Gastroesophageal sphincter (tissue), 3 donors: ENCODE results near the gene SUGCT.

Source experiments
- POLR2AphosphoS5 ChIP-seq: sonication (generic); formaldehyde crosslinking; IDR thresholded peaks from one replicate; pipeline ENCODE4 v1.6.1; 2017; ENCODE audit warnings: antibody characterized with exemption
- TF ChIP-seq, protein P1 (sequence below), 4 experiments: fragments of 200-600 bp in 2 of 4; fragments of 450-650 bp in 2 of 4; sonication (generic) in 1 of 4; IDR thresholded peaks; one replicate each; pipeline ENCODE4 v1.5.1; 2017 to 2019; ENCODE audit warnings: antibody characterized with exemption in 4 of 4, mild to moderate bottlenecking in 2 of 4, moderate library complexity in 2 of 4

DNA sequence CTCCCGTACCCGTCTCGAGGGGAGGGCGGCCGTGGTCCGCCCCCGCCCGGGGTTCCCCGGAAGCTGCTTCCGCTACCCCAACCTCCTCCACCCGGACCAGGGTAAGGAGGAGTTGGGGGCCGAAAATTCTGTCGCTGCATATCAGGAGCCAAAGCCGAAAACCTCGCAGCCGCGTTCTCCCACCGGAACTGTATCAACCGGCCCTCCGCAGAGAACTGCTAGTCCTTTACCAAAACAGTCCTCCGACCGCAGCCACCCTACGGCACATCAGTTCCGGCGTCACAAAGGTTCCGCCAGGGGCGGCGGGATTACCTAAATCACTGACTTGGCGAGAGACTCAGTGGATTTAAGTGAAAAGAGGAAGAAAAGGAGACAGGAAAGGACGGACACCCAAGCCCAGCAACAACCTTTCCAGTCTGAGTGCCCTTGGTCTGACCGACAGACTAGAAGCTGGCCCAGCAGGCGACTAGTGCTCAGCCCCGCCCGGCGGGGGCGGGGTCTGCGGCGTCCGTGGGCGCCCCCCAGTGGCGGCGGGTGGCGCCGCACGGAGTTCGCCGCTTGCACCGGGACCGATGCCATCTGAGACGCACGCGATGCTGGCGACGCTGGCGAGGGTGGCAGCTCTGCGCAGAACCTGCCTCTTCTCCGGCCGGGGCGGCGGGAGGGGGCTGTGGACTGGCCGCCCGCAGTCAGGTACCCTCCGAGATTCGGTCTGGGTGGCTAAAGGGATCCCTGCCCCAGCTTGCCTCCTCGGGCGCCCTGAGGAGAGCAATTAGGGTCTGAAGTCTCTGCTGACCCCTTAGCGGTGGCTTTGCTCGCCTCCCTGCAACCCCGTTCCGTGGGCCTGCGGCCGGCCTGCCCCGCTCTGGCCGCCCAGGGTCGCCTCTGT is at the start of gene SUGCT, which contains the start of gene MPLKIP:
- TF ChIP-seq, protein P1, sequence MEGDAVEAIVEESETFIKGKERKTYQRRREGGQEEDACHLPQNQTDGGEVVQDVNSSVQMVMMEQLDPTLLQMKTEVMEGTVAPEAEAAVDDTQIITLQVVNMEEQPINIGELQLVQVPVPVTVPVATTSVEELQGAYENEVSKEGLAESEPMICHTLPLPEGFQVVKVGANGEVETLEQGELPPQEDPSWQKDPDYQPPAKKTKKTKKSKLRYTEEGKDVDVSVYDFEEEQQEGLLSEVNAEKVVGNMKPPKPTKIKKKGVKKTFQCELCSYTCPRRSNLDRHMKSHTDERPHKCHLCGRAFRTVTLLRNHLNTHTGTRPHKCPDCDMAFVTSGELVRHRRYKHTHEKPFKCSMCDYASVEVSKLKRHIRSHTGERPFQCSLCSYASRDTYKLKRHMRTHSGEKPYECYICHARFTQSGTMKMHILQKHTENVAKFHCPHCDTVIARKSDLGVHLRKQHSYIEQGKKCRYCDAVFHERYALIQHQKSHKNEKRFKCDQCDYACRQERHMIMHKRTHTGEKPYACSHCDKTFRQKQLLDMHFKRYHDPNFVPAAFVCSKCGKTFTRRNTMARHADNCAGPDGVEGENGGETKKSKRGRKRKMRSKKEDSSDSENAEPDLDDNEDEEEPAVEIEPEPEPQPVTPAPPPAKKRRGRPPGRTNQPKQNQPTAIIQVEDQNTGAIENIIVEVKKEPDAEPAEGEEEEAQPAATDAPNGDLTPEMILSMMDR (IDR thresholded peaks at IDR 0.05), result peak; percentile 89 to 100 (median 94)
- TF ChIP-seq POLR2AphosphoS5, result peak; percentile 63
